ENCODE data around the gene GDPD1. TPM values are rescaled to one million over a fixed set of nuclear protein-coding genes. Genes with fewer than 3 reads are reported as not detected.

GDPD1 gene
- total and polyA plus RNA-seq, 2 donors (not counting 3 experiments of a cell fraction or from before 2014, with no cell fraction given): 2.5 to 4.9 TPM

- Histone ChIP-seq H3K9me3 (replicated peaks; ENCODE audit: control insufficient read depth, insufficient read depth, low read length) (no peaks in the 10 kb centered on the region), H3K36me3 (ENCODE audit: control insufficient read depth in 2 of 2, extremely low read depth in 1 of 2, insufficient read depth in 2 of 2, low read length in 2 of 2) (no peaks in the 10 kb centered on the region), H3K4me2 (ENCODE audit: insufficient read depth, low read length) (no peak overlapping the region), H3K9me1 (replicated peaks; ENCODE audit: control insufficient read depth, extremely low read depth, insufficient read depth, low read length) (no peaks in the 10 kb centered on the region), H3K9ac (replicated peaks; ENCODE audit: extremely low read depth, insufficient read depth, low read length) (no peak overlapping the region), H4K20me1 (replicated peaks; ENCODE audit: control insufficient read depth, extremely low read depth, insufficient read depth, low read length) (no peaks in the 10 kb centered on the region), H3K4me1 (ENCODE audit: control insufficient read depth, extremely low read depth, insufficient read depth, low read length) (no peaks in the 10 kb centered on the region), H3K27me3 (ENCODE audit: control insufficient read depth in 2 of 2, insufficient read depth in 2 of 2, low read length in 2 of 2) (no peaks in the 10 kb centered on the region), H3K4me3 (replicated peaks in 1 of 3; ENCODE audit: insufficient read depth in 1 of 3, low read depth in 1 of 3, low read length in 3 of 3) (no peak overlapping the region), H3K27ac (ENCODE audit: insufficient read depth, low read depth, low read length) (no peak overlapping the region), H3K79me2 (ENCODE audit: control insufficient read depth, insufficient read depth, low read length) (no peaks in the 10 kb centered on the region), H2AFZ (ENCODE audit: low read depth, low read length) (no peak overlapping the region)
- TF ChIP-seq FOS (IDR thresholded peaks at IDR 0.05; ENCODE audit: borderline replicate concordance, insufficient read depth, low read length) (no peak), POLR2A (IDR thresholded peaks at IDR 0.05; ENCODE audit: low read depth, low read length) (no peak), POLR2AphosphoS5 (IDR thresholded peaks at IDR 0.05; ENCODE audit: insufficient read depth, low read depth, low read length) (no peak), EZH2 (IDR thresholded peaks at IDR 0.05; ENCODE audit: borderline replicate concordance, low read depth, low read length, severe bottlenecking) (no peak), GATA2 (IDR thresholded peaks at IDR 0.05; ENCODE audit: insufficient read depth, insufficient read length, low read depth, low read length) (no peak), JUN (IDR thresholded peaks at IDR 0.05; ENCODE audit: borderline replicate concordance, insufficient read depth, insufficient read length, low read depth) (no peak), MYC (IDR thresholded peaks at IDR 0.05; ENCODE audit: low read depth, low read length) (no peak)
- TF ChIP-seq, protein P1, sequence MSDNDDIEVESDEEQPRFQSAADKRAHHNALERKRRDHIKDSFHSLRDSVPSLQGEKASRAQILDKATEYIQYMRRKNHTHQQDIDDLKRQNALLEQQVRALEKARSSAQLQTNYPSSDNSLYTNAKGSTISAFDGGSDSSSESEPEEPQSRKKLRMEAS (IDR thresholded peaks at IDR 0.05; ENCODE audit: insufficient read depth, insufficient read length): no peak
- TF ChIP-seq, protein P2, sequence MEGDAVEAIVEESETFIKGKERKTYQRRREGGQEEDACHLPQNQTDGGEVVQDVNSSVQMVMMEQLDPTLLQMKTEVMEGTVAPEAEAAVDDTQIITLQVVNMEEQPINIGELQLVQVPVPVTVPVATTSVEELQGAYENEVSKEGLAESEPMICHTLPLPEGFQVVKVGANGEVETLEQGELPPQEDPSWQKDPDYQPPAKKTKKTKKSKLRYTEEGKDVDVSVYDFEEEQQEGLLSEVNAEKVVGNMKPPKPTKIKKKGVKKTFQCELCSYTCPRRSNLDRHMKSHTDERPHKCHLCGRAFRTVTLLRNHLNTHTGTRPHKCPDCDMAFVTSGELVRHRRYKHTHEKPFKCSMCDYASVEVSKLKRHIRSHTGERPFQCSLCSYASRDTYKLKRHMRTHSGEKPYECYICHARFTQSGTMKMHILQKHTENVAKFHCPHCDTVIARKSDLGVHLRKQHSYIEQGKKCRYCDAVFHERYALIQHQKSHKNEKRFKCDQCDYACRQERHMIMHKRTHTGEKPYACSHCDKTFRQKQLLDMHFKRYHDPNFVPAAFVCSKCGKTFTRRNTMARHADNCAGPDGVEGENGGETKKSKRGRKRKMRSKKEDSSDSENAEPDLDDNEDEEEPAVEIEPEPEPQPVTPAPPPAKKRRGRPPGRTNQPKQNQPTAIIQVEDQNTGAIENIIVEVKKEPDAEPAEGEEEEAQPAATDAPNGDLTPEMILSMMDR (IDR thresholded peaks at IDR 0.05; ENCODE audit: extremely low read depth in 1 of 2, insufficient read depth in 1 of 2, low read depth in 1 of 2, low read length in 2 of 2): no peak
- FAIRE-seq (no peak), DNase-seq (ENCODE audit: low read depth, low spot score) (no peak)
- intact Hi-C loops (cut with micrococcal nuclease) (no loop called here), dilution Hi-C loops (cut with MboI; ENCODE audit: extremely low pct_ligation_motif_present, low sequenced_read_pairs) (no loop called here)
- BruUV-seq (replicated peaks): no TSS peak
- ChIA-PET CTCF (no interaction called here), POLR2A (no interaction called here)
Measured at GRCh38 chr17:59260722-59261121, 40.4 kb downstream of the GDPD1 start.

Measured in endothelial cell of umbilical vein (primary cell).